GM19043 (cell line): ENCODE measurements around the gene HOXA7.
A peak's percentile ranks its signal among the peaks of the same experiment; 100 is the strongest.

Source experiments
- ATAC-seq: cut with Tn5 transposase; IDR thresholded peaks from one replicate; pipeline ENCODE4 v1.9.1; 2021; ENCODE audit warnings: low read depth; ENCODE audit not compliant: unreplicated experiment

Gene HOXA7

DNA sequence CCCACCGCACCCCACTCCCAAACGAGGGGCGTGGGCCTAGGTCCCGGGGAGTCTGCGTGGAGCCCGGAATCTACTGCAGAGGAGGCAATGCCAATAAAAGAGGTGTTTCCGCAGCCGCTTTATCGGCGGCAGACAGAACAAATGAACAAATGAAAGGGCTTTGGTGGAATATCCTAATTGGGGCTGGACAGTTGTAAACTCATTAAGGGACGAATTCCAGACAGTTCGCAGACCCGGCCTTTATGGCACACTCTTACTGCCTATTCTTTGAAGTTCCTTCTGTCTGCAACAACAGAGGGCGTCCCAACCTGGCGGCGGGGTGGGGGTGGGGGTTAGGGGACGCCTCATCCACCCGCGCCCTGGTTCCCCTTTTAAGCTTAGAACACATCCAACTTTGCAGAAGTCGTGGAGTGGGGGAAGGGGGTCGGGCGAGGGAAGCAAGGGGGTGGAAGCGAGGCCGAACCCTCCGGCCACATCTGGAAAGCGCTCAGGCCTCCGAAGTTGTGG is 4.8 kb upstream of the HOXA7 start:
- ATAC-seq = no peak

DNA sequence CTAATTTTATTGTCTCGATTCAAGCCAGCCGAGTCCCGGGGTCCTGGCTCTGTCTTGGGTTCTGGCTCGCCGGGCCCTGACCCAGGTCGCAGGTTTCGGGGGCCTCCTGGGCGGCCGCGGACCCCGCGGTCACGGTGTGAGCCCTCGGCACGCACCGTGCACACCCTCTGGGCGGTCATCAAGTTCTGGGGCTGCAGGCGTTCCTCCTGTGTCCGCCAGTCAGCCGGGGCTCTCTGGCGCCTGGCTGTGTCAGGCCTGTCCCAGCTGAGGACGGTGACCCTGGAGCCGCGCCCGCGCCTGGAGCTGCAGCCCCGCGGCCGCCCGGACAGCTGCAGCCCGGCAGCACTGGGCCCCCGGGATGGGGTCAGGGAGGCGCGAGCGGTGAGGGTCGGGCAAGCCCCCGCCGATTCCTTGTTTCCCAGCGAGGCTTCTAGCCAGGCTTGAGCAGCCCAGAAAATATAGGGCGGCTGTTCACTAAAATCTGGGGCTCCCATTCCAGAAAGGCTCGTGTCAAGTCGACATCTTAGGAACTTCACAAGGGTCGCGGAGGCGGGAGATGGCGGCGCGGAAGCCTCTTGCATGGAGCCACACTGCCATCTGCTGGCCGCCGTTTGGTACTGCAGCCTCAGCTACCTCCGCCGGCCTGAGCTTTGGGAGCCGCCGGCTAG is 4.2 kb upstream of the HOXA7 start:
- ATAC-seq = no peak

DNA sequence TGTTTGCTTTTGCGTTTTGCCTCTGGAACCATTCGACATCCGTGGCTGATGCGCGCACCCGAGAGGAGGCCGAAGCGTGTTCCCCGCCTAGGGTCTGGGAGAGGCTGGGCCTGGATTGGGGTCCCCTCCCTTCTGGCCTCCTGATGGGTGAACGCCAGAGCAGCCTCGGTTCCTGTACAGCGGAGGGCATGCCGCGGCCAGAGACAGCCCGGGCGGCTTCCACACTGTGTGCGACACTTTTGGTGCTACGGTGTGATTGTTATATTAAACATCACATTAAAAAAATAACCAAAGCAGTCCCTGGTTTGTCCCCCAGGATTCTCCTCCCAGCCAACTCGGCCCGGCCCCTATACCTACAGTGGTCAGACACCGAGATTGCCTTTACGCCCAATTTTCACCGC is 3.7 kb upstream of the HOXA7 start:
- no peak for ATAC-seq

GRCh38 chr7:27159266-27160144 is 3.0 kb upstream of the HOXA7 start:
- ATAC-seq = no peak

- ATAC-seq = no peak
Observed at GRCh38 chr7:27158436-27159265, 2.2 kb upstream of the HOXA7 start.

DNA sequence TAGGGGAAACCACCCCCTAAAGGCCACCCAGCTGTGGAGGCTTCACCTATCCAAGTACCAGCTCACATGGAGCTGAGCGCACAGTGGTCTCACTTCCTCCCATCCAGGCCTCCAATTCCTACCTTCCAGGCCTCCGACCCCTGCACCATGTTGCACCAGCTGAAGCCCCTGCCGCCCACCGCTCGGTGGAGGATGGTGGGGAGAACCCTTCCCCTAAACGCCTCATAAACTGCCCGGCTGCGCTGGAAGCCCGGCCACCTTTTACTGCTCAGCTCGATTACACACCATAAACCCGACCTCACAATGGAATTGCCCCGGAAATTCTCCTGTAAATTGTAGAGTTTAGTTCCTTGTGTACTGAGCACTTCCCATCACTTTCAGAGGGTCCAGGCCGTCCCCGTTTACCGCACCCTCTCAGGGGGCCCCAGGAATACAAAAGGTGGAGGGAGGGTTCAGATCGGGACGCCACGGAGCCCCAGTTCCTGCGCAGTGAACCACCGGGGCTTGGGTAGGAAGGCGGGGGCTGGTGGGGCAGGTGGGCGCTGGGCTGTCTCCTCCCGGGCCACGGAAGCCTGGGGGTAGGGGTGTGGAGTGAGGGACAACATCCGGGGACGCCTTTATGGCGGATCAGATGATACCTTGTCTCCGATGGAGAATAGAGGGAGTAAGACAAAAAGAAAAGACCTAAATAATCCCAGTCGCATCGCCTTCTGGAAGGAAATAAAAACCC is 1.4 kb upstream of the HOXA7 start:
- ATAC-seq = no peak

GRCh38 chr7:27156916-27157701 is 634 bp upstream of the HOXA7 start:
- no peak for ATAC-seq

DNA sequence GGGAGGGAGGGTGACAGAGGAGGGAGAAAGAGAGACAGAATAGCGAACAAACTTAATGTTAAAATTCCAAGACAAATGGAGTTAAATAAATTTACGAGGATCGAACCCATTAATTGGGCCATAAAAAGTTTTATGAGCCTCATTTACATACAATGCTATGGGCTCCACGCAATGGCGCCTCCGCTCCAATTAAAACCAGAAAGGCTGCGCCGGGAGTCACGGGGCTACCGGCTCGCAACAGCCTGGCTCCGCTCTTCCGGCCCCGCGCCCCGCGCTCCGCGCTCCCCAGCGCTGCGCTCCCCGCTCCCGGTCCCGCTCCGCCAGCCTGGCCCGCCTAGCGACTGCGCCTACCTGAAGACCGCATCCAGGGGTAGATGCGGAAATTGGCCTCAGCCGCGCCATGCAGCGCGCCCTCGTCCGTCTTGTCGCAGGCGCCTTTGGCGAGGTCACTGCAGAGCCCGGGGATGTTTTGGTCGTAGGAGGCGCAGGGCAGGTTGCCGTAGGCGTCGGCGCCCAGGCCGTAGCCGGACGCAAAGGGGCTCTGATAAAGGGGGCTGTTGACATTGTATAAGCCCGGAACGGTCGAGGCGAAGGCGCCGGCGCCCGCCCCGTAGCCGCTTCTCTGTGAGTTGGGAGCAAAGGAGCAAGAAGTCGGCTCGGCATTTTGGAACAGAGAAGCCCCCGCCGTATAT is 513 bp downstream of the HOXA7 start:
- no peak for ATAC-seq

DNA sequence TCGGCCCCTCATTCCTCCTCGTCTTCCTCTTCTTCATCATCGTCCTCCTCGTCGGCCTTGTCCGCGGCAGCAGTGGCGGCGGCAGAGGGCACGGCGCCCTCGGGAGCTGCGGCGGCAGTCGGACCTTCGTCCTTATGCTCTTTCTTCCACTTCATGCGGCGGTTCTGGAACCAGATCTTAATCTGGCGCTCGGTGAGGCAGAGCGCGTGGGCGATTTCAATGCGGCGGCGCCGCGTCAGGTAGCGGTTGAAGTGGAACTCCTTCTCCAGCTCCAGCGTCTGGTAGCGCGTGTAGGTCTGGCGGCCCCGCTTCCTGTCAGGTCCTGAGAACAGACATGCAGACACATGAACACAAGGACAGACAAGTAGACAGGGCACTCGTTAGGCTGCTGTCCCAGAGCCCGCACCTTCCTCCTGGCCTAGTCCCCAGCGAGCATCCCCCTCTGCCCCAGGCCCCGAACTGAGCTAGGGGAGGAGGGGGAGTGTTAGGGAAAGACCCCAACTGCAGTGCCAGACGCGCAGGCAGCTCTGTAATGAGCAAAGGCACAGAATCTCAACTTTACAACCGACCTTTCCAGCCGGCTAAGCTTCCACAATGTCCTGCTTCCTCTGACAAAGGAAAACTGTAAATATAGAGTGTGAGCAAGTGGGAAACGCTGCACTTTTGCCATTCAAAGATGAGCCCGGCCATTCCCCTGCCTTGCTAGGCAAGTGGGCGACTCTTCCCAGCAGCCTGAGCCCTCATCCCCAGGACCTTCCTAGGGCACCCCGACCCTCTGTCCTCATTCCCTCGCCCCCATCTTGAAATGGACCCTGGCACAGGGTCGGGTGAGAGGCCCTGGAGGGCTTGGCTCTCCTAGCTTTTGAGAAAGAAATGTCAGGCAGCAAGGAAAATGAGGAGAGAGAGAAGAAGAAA is 1.3 kb downstream of the HOXA7 start:
- ATAC-seq = no peak

GRCh38 chr7:27154369-27154768 is 2.1 kb downstream of the HOXA7 start:
- no peak for ATAC-seq

DNA sequence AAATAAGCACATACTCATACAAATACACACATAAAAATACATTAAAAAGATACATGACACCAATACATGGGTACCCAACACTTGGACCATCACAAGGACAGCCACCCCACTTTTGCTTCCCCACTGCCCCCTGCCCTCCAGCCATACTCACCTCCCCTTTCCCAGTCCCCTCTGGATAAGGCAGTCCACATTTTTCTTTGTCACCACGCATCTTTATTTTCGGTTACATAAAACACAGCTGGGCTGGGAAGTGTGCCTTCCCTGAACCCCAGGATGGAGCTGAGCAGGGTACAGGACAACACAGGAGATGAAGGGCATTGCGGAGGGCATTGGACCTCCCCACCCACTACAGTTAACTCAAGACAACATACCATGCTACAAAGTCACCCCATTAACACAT is 2.9 kb downstream of the HOXA7 start:
- ATAC-seq = no peak

DNA sequence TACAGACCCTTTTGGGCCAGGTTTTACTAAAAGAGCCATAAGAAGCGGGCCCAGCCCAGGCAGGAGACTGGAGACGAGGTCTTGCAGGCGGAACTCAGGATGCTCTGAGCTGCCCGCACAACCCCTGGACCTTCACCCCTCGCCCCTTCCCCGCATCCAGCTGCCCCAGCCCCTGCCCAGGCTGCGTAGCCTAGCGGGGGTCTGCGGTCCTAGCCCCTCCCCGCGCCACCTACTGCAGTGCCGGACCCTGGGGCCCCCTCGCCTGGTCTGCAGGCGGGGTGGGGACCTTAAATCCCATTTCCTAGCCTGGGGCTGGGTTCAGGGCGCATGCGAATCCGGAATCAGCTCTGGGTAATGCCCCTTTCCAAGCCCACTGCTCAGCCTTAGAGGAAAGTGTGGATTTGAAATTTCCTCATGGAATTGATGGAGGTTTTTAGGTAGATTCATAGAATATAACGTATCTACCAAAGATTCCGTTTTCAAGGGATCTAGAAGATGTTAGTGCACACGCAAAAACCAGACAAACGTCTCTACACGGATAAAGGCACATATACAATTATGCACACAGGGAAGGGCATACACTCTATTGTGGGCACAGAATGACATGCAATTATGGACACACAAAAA is 3.5 kb downstream of the HOXA7 start:
- ATAC-seq = no peak

GRCh38 chr7:27151931-27152815 is 4.3 kb downstream of the HOXA7 start, which contains the start of gene HOXA3:
Gene HOXA3, minus strand, starts transcription at chr7:27152583. Its CDS starts 41,943 bp downstream, at chr7:27110640.
- no peak for ATAC-seq

GRCh38 chr7:27151341-27151930 is 5.0 kb downstream of the HOXA7 start:
- no peak for ATAC-seq

- ATAC-seq = peak; percentile 74
Observed at GRCh38 chr7:27150568-27151340, 5.7 kb downstream of the HOXA7 start.
